ENCODE data around the gene IL21R. TPM values are rescaled to one million over a fixed set of nuclear protein-coding genes. Genes with fewer than 3 reads are reported as not detected.

The IL21R gene
- total RNA-seq, 1 donor from 2014 or later = 0.98 TPM

GRCh38 chr16:27381236-27381635 is 20.7 kb upstream of the IL21R start:
- peak; percentile 29 to 85 for DNase-seq (ENCODE audit: extremely low spot score in 2 of 2)
- no peaks in the 10 kb centered on the region for H3K27me3 ChIP-seq
- intact Hi-C loops (cut with DNase I) = no loop called here
- no peaks in the 10 kb centered on the region for H3K36me3 ChIP-seq
- no peaks in the 10 kb centered on the region for H3K9me3 ChIP-seq
- H3K4me1 ChIP-seq = no peaks in the 10 kb centered on the region
- no peak for TF ChIP-seq POLR2AphosphoS5 (IDR thresholded peaks at IDR 0.05; ENCODE audit: insufficient read depth in 1 of 2, low read depth in 1 of 2)
- no peak for TF ChIP-seq POLR2A (IDR thresholded peaks at IDR 0.05)
- TF ChIP-seq CTCF (IDR thresholded peaks at IDR 0.05) = no peak
- H3K4me3 ChIP-seq = no peak overlapping the region
- no peak overlapping the region for H3K27ac ChIP-seq

GRCh38 chr16:27381974-27382855 is 19.8 kb upstream of the IL21R start:
- Histone ChIP-seq H3K9me3 (no peaks in the 10 kb centered on the region), H3K36me3 (no peaks in the 10 kb centered on the region), H3K4me3 (no peak overlapping the region), H3K27me3 (no peaks in the 10 kb centered on the region), H3K27ac (no peak overlapping the region), H3K4me1 (no peaks in the 10 kb centered on the region)
- intact Hi-C loops (cut with DNase I) = no loop called here
- DNase-seq (ENCODE audit: extremely low spot score in 2 of 2) = peak; percentile 69 to 79
- no peak for TF ChIP-seq CTCF (IDR thresholded peaks at IDR 0.05)
- no peak for TF ChIP-seq POLR2A (IDR thresholded peaks at IDR 0.05)
- TF ChIP-seq POLR2AphosphoS5 (IDR thresholded peaks at IDR 0.05; ENCODE audit: insufficient read depth in 1 of 2, low read depth in 1 of 2) = no peak

GRCh38 chr16:27383556-27384243 is 18.3 kb upstream of the IL21R start:
- H3K27me3 ChIP-seq = no peaks in the 10 kb centered on the region
- H3K9me3 ChIP-seq = no peaks in the 10 kb centered on the region
- DNase-seq (ENCODE audit: extremely low spot score in 2 of 2) = peak; percentile 46 to 67
- H3K36me3 ChIP-seq = no peaks in the 10 kb centered on the region
- TF ChIP-seq POLR2A (IDR thresholded peaks at IDR 0.05) = no peak
- TF ChIP-seq CTCF (IDR thresholded peaks at IDR 0.05) = no peak
- no peak for TF ChIP-seq POLR2AphosphoS5 (IDR thresholded peaks at IDR 0.05; ENCODE audit: insufficient read depth in 1 of 2, low read depth in 1 of 2)
- H3K4me3 ChIP-seq = no peak overlapping the region
- H3K4me1 ChIP-seq = no peaks in the 10 kb centered on the region
- intact Hi-C loops (cut with DNase I) = no loop called here
- no peak overlapping the region for H3K27ac ChIP-seq

- no peak overlapping the region for H3K27ac ChIP-seq
- TF ChIP-seq POLR2AphosphoS5 (IDR thresholded peaks at IDR 0.05; ENCODE audit: insufficient read depth in 1 of 2, low read depth in 1 of 2) = no peak
- TF ChIP-seq POLR2A (IDR thresholded peaks at IDR 0.05) = no peak
- TF ChIP-seq CTCF (IDR thresholded peaks at IDR 0.05) = no peak
- peak in 1 of 2 donors; percentile 16 for DNase-seq (ENCODE audit: extremely low spot score in 2 of 2)
- no peaks in the 10 kb centered on the region for H3K36me3 ChIP-seq
- H3K27me3 ChIP-seq = no peaks in the 10 kb centered on the region
- H3K9me3 ChIP-seq = no peaks in the 10 kb centered on the region
- H3K4me3 ChIP-seq = no peak overlapping the region
- intact Hi-C loops (cut with DNase I) = no loop called here
- H3K4me1 ChIP-seq = no peaks in the 10 kb centered on the region
These were observed 17.5 kb upstream of the IL21R start for GRCh38 chr16:27384425-27384824.

Data from vagina (tissue), 2 donors.